Brain microvascular endothelial cell (primary cell): Measurements from ENCODE around the gene CACNB2.
A peak's percentile ranks its signal among the peaks of the same experiment; 100 is the strongest.

Source experiments
- DNase-seq: peaks from one replicate; pipeline ENCODE4 v3.0.0-alpha.2; 2020
- H3K27ac ChIP-seq: fragments of 250-450 bp; sonication (Bioruptor Pico); 2 replicates; pipeline ENCODE4 v1.5.1; 2020; ENCODE audit warnings: mild to moderate bottlenecking, moderate library complexity
- H3K27me3 ChIP-seq: fragments of 250-450 bp; sonication (Bioruptor Pico); replicated peaks from 2 replicates; pipeline ENCODE4 v1.5.1; 2020; ENCODE audit warnings: mild to moderate bottlenecking
- H3K36me3 ChIP-seq: fragments of 250-450 bp; sonication (Bioruptor Pico); replicated peaks from 2 replicates; pipeline ENCODE4 v1.5.1; 2020; ENCODE audit warnings: mild to moderate bottlenecking
- H3K4me3 ChIP-seq: 2 replicates; pipeline ENCODE4 v1.5.1; 2011; ENCODE audit warnings: low read depth, mild to moderate bottlenecking, control low read depth, low read length, moderate library complexity
- in situ Hi-C: cut with HindIII; loops from 2 replicates; pipeline ENCODE4 v1.10.0; 2017; ENCODE audit warnings: low sequenced_read_pairs, low pct_ligation_motif_present
- TF ChIP-seq, protein P1 (sequence below): IDR thresholded peaks from 2 replicates; pipeline ENCODE4 v1.5.1; 2011; ENCODE audit warnings: low read depth, mild to moderate bottlenecking, moderate library complexity, low read length, control low read depth, inconsistent platforms; ENCODE audit errors: missing control alignments

CACNB2 gene

DNA sequence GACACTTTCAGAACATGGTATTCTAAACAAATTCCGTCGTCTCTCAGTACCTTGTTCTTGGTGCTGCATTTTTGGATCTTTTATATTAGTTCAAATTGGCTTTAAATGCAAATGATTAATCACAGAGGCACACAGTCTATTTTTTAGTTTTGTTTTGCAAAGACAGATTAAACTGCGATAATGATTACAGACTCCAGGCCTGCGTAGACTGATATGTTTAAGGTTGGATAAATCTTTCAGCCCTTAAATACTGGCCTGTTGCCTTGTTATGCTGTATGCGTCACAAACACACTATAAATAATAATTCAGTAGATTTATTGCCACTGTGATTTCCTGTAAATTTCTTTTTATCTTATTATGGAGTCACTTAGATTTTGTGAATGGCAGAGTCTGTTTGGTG is 19.3 kb downstream of the CACNB2 start:
- H3K27ac ChIP-seq = no peak overlapping the region
- no peaks in the 10 kb centered on the region for H3K27me3 ChIP-seq
- DNase-seq = no peak
- in situ Hi-C loops = no loop called here
- H3K4me3 ChIP-seq = no peak overlapping the region
- H3K36me3 ChIP-seq = no peaks in the 10 kb centered on the region
- TF ChIP-seq, protein P1, sequence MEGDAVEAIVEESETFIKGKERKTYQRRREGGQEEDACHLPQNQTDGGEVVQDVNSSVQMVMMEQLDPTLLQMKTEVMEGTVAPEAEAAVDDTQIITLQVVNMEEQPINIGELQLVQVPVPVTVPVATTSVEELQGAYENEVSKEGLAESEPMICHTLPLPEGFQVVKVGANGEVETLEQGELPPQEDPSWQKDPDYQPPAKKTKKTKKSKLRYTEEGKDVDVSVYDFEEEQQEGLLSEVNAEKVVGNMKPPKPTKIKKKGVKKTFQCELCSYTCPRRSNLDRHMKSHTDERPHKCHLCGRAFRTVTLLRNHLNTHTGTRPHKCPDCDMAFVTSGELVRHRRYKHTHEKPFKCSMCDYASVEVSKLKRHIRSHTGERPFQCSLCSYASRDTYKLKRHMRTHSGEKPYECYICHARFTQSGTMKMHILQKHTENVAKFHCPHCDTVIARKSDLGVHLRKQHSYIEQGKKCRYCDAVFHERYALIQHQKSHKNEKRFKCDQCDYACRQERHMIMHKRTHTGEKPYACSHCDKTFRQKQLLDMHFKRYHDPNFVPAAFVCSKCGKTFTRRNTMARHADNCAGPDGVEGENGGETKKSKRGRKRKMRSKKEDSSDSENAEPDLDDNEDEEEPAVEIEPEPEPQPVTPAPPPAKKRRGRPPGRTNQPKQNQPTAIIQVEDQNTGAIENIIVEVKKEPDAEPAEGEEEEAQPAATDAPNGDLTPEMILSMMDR = no peak

DNA sequence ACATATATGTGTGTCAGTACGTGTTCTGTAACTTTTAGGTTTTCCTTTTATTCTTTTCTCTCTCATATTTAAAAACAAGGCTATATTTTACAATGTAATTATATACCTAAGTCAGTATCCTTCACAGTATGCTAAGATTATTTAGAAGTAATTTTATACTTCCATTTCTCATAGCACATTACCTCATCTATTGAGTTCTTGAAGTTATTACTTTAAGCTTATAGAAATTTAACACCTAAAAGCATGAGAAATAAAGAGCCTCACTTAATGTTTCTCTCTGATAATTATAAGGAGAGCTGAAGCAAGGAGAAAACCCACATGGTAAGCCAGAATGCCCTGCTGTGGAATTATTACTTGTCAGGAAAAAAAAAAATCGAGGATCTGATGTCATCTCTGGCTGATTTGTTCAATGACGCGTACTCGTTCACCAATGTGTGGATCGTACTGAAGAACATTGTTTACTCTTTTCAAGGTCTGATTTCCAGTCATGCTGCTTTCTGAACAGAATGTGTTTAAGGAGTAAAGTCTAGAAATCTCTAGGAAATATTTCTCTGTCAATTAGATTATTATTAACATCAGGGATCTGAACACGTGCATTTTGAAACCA is 21.9 kb downstream of the CACNB2 start:
- TF ChIP-seq, protein P1 = no peak
- no peaks in the 10 kb centered on the region for H3K36me3 ChIP-seq
- in situ Hi-C loops = no loop called here
- no peak overlapping the region for H3K4me3 ChIP-seq
- H3K27ac ChIP-seq = no peak overlapping the region
- H3K27me3 ChIP-seq = no peaks in the 10 kb centered on the region
- DNase-seq = no peak

DNA sequence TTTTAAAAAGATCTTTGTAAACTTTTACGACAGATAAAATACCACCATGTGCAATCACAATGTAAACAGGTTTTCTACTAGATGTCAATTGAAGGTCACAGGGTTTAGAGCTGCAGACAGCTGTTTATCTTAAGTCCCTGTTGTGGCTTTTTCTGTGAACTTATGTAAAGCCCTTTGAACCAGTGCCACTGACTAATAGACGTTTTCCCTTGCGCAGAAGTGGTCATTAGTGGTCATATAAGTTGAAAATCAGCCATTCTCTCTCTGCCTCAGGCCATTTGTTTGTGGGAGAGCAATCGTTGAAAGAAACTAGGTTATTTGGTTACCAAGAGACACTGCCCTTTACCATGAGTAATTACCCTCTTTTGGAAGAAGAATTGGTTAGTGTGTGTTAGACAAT is 23.9 kb downstream of the CACNB2 start:
- Histone ChIP-seq H3K4me3 (no peak overlapping the region), H3K36me3 (no peaks in the 10 kb centered on the region), H3K27ac (peak overlapping the region; percentile 94), H3K27me3 (no peaks in the 10 kb centered on the region)
- TF ChIP-seq, protein P1 = no peak
- DNase-seq = peak; percentile 66
- in situ Hi-C loops = no loop called here

DNA sequence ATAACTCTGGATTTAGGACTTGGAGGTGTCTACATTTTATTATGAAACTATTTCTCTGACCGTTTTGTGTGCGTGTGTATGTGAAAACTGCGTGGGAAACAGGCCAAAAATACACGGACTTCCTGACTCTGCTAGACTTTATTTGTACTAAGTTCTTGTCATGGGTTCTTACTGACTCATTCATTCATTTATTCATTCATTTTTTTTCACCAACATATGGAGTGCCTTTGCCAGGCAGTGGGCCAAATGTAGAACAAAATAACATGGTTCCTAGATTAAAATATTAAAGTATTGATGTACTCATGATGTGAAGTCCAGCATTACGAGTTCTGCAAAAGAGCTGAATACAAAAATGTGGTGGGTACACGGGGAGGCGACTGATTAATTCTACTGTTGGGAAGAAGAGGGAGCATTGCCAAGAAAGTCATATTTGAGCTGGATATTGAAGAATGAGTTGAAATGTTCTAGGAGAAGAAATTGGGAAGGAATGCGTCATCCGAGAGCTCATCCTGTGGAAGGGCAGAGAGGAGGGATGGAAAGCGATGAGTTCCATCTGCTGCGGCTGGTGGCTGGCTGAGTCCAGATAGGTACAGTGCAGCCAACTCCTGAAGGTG is 24.6 kb downstream of the CACNB2 start:
- no peaks in the 10 kb centered on the region for H3K27me3 ChIP-seq
- in situ Hi-C loops = no loop called here

DNA sequence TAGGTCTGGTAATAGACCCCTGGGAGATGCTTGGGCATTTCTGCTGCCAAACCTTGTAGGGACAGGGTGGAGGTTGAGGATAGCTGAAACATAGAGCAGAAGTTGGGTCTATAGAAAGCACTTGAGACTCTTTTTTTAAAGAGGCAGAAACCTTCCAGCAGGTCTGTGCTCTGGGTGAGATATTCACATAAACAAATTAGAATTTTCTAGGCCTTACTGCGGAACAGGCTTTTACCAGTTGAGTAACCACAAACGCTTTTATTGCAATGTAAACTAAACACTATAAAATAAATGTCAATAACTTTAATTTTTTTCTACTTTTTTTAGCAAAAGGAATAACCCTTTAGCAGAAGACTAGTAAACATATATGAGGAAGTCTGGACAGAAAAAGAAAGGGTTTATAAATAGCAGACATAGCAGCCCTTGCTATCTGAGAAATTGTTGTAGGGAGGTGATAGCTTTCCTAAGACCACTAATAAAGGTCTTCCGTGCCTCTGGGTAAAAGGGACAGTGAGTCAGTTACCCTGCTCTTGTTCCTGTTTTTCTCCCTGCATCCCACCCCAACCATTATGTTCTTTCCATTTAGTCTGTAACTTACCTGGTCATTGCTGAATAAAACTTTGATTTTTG is 38.7 kb downstream of the CACNB2 start:
- in situ Hi-C loops = no loop called here
- Histone ChIP-seq H3K4me3 (no peak overlapping the region), H3K27ac (no peak overlapping the region), H3K27me3 (no peaks in the 10 kb centered on the region), H3K36me3 (no peaks in the 10 kb centered on the region)
- TF ChIP-seq, protein P1 = no peak
- DNase-seq = no peak

More for the DNA sequence above, 24.6 kb downstream of the CACNB2 start:
- DNase-seq = peak; percentile 95
- Histone ChIP-seq H3K27ac (peak overlapping the region; percentile 94), H3K4me3 (no peak overlapping the region), H3K36me3 (no peaks in the 10 kb centered on the region)
- TF ChIP-seq, protein P1 = no peak
